Stimulated activated CD8-positive, alpha-beta memory T cell treated with anti-CD3 and anti-CD28 coated beads, Interleukin-15, amount 100 ng/mL, for 1 hour (primary cell): Measurements from ENCODE around the gene EOGT.

Experiments used
- DNase-seq: peaks from one replicate; pipeline ENCODE4 v3.0.0-alpha.2; 2020; ENCODE audit warnings: low read depth

EOGT gene

DNA sequence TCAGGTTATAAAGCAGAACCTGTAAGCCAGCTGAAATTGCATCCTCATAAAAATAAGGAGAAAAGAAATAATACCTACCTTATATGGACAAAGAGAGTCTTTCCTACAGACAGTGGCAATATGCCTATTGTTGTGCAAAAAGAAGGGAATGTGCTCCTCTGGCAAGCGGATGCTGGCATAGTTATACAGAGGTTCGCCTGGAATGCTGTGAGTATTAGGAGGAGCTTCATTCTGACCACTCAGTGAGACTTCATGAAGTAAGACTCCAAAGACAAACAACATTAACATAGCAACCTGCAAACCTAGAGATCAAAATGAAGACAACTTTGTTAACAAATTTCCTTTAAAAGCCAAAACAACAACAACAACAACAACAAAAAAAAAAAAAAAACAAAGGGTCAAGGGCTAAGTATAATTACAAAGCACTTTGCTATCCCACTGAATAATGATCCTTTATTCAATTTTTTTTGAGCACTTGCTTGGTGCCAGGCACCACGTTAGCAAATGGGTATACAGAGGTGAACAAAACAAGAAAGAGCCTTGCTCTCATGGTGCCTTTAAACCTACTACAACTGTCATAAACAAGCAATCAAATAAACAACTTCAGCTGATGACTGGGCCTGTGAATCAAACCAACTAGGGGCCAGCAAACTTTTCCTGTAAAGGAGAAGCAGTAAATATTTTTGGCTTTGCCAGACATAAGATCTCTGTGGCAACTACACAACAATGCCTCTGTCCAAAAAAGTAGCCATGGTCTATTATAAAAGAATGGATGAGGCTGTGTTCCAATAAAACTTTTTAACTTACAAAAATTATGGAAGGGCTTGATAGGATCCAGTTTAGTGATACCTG is 3.7 kb downstream of the EOGT start:
- no peak for DNase-seq

DNA sequence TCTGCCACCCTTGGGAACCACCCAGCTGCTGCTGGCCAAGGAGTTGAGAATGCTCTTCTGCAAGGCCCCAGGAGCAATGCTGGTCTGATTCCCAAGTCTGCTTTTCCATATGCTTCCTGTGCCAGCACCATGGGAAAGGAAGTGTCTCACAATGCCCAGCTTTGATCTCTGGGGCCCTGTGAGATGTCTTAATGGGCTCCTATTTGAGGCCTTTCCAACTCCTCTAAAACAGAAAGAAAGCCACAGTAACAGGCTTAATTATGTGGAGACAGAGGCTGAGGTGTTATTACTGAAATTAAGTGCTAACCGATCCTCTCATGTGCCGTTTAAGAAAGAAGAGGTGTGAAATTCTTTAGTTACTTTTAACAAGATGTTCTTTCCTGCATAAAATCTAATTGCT is 4.5 kb downstream of the EOGT start:
- DNase-seq, result no peak

DNA sequence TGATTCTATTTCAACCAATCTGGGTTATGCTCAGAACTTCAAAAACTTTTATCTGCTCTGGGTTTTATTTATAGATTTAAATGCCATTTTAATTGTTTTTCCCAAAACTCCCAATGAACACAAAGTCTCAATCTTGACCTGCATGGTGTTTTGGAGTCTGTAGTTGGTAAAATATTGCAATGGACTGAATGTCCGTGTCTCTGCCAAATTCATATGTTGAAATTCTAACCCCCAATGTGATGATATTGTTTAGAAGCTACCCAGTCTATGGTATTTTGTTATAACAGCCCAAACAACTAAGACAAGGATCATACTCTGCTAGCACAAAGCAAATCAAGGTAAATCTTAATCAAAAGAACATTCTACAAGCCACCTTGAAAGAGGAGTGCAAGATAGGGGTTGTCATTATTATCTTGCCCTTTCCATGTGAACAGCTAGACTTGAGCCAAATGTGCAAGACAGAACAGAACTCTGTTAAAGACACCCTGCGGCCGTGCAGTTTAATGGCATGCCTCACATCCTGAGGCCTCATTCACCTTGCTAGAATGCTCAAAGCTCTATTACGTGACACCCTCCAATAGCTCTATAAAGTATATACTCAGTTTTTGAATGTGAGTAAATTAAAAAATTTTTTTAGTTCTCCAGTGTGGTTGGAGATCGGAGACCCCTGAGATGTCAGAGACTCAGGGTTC is 7.5 kb downstream of the EOGT start:
- DNase-seq, result no peak

- DNase-seq, result no peak
Measured at GRCh38 chr3:69005071-69005790, 8.3 kb downstream of the EOGT start.

DNA sequence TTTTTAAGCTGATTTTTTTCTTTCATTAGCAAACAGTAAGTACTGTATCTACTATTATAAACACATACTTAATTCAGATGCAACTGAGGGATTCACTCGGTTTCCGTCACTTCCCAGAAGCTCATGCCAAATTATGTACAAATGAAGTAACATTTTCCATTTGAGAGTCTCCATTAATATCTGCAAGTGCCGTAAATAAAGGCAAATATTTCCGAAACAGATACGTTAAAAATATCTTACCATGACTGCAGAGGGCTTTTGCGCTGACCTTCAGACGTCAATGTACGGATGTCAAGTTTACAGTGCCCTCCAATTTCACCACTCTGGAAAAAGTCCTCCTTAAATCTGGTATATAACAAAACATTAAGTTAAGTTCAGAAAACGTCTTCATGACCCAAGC is 9.3 kb downstream of the EOGT start:
- DNase-seq, result no peak

DNA sequence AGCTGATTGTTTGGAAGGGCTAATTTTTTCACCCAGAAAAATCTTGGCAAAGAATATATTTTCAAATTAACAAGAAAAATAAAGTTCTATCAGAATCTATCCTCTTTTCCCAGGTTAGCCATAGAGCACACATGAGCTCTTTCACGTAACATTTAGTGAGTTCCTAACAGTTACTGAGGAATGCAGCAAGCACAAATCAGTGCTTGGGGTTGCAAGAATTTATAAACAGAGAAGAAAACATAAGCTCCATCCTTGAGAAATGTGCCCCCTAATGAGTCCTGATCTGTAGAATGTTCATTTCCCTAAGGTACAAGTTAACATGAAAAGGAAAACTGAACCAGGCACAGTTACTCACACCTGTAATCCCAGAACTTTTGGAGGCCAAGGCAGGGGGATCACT is 13.9 kb downstream of the EOGT start:
- DNase-seq, result no peak

DNA sequence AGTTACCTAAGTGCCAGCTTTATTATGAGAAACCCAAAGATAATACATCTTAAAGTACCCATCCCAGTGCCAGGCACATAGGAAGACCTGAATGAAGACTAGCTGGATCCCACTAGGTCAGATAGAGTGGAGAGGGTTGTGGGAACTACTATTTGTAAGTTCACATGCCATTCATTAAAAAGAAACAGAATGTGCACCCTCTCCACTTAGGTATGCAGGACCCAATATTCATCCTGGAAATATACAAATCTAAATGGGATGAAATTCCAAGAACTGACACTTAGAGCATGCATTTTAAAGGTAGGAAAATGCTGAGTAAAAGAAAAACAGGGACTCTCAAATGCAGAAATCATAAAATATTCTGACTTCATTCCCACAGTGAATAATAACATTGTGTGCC is 14.3 kb downstream of the EOGT start:
- DNase-seq, result no peak

DNA sequence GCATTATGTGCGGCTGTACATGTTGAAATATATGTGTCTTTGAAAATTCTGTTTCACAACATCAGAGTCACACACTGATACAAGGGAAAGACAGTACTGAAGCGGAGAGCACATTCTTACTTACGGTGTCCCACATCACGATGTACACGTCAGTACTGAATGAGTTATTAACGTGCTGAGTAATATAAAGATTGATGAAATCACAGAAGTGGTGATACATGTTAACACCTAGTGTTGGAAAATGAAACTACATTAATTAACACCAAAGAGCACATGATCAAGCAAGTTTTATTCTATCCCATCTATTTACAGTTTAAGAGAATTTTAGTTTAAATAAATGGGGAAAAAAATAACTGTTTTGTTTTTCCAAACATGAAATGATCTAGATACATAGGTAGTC is 15.6 kb downstream of the EOGT start:
- DNase-seq, result no peak

DNA sequence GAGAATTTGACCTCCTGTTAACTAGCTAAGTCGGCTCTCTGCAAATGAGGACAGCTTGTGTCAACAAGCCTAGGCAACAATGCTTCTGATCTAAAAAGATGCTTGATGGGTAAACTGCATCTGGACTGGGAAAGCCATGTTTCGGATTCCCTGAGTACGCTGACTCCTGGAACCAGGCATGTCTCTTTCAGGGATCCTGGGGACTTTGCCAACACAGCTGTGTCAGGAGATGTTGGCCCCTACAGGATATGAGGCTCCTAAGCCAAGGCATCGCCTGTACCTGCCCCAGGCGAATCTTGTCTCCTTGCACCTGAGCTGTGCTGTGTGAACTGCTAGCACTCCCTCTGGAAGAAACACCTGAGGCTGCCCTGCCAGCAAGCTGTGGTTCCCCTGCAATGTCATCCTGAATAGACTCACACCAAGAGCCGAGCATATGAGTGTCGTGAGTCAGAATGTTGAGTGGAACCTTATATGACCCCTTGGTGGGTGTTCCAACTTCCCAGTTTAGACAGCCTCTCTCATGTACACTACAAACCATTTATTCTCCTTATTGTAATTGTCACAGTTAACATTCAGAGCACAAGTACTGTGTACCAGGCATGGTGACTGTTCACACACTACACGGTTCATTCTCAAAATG is 17.0 kb downstream of the EOGT start:
- no peak for DNase-seq

DNA sequence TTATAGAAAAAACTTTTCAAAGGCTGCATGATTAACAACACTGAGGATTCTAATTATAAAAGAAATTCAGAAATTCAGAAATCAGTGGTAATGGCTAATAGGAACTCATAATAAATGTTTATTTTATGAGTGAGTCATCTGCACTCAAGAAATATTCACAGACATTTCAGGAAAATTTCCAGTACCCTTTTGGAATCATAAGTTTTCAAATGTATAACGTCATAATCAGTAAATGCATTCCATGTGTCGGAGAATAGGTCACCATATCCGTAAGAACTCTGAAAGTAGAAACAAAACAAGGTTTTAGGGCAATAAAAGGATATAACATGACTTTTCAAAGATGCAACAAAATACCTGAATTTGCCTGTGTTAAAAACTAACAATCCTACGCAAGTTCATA is 24.7 kb downstream of the EOGT start:
- DNase-seq, result no peak

- no peak for DNase-seq
Measured at GRCh38 chr3:68987322-68987721, 26.2 kb downstream of the EOGT start.

DNA sequence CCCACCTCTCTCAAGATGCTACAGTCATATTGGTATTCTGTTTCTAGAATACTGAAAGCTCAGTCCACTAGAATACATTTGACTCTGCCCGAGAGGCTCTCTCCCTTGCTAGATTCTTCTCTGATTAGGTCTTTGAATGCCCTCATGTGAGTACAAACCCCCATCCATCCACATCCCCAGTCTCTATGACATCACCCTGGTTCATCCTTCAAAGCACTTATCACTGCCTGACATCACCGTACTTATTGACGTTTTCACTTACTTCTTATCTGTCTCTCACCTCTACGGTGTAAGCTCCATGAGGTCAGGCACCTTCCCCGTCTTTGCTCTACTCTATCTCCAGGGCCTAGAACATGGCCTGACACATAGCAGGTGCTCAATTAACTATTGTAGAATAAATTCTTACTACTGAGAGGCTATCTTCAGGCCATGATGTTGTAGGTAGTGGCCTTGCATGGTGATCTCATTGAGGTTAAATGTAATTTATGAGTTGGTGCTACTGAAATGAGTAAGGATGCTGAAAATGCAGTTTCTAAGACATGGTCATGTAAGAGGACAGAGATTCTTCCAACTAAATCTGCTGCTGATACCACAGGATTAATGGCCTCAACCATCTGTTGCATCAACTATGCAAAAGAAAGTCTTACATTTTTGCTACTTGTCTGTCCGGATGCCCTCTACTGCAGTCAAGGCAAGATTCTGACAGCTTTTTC is 26.8 kb downstream of the EOGT start:
- DNase-seq, result no peak

GRCh38 chr3:68985146-68985790 is 28.2 kb downstream of the EOGT start:
- no peak for DNase-seq

- no peak for DNase-seq
Measured at GRCh38 chr3:68984011-68984530, 29.4 kb downstream of the EOGT start.

DNA sequence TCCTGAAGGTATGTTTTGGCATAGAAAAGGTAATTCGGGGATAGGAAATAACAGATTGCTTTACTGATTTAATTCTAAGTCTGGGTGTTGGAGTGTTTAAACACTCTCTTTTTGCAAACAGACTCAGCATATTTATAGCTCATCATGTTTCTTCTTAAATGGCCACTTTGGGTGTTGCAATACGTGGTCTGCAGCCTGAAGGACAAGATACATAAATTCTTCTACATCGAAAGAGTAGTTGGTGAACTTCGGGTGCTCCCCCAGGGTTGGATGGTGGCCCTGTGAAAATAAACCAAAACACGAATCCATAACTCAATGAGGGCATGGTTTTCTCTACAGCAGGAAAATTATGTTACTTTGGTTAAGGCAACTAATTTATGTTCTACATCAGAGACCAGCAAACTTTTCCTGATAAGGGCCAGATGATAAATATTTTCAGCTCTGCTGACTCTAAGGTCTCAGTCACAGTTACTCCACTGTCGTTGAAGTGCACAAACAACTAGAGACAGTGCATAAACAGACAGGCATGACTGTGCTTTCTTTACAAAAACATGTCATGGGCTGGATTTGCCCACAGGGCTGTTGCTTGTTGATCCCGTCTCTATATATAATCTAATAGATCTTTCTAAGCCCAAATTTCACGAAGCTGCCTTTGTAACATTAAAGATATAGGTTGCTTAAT is 35.9 kb downstream of the EOGT start:
- DNase-seq, result no peak

GRCh38 chr3:68974711-68975110 is 38.8 kb downstream of the EOGT start:
- no peak for DNase-seq

DNA sequence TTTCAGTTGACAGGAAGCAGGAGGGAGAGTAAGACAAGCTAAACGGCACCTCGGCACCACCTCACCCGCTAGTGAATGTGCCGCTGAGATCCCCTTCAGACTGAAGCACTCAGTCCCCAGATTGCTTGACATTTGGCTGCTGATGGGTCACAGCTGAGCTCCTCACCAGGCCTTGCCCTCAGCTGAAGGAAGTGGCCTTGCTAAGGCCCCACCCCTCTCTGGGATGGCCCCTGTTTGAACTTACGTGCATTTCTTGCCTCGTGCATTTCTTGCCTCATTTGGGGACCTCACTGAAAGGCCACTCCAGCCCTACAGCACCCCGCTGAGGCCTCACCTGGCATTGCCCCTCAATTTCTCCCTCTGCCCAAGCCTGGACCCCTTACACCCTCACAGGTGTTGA is 39.8 kb downstream of the EOGT start:
- no peak for DNase-seq

DNA sequence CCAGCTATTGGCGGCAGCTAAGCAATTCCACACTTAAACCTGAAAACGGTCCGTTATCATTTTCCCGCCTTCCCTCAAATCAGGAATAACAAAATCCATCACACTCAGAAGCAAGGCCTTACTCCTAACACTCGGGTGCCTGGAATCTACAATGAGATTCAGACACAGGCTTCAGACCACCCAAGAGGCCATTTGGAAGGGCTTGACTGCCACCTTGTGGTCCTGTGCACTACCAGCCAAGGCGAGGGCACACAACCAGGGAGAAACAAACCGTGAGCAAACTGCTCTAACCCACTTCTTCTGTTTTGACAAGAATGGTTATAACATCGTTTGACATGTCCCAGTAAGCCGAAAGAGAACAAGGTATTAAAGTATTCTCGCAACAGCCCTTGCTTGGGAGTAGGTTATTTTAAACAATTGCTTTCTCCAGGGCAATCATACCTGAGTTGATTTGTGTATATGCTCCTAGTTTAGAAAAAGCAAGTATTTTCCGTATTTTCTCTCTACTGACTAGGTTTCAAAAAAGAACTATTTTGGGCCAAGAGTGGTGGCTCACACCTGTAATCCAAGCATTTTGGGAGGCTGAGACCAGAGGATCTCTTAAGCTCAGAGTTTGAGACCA is 41.0 kb downstream of the EOGT start:
- DNase-seq, result no peak

- DNase-seq, result no peak
Measured at GRCh38 chr3:68964694-68965093, 48.8 kb downstream of the EOGT start.

DNA sequence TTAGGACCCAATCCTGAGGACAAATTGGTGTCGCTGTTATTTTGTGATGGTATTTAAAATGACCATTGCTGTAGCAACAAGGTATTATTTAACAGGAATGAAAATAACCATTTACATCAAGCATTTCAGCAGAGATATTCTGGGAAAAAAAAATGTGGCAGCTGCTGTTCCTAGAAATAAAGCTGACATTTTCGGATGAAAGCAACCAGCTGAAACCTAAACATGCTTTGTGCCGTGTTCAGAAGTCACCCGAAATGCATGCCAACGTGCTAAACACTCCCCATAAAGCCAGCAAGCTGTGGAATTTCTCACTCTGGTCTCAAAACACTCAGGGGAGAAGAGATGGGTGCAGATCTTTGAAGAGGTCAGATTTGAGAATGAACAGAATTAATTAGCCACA is 49.6 kb downstream of the EOGT start:
- DNase-seq, result no peak
